ENCODE data around the gene SHISA5. TPM values are rescaled to one million over a fixed set of nuclear protein-coding genes. Genes with fewer than 3 reads are reported as not detected.

The SHISA5 gene
- polyA plus RNA-seq, 2 of the 4 experiments (the other 2 are of a cell fraction): 87.5 to 94.3 TPM

GRCh38 chr3:48435223-48435595 is 68.8 kb downstream of the SHISA5 start:
- H3K9me3 ChIP-seq: no peaks in the 10 kb centered on the region
- TF ChIP-seq, protein P1, sequence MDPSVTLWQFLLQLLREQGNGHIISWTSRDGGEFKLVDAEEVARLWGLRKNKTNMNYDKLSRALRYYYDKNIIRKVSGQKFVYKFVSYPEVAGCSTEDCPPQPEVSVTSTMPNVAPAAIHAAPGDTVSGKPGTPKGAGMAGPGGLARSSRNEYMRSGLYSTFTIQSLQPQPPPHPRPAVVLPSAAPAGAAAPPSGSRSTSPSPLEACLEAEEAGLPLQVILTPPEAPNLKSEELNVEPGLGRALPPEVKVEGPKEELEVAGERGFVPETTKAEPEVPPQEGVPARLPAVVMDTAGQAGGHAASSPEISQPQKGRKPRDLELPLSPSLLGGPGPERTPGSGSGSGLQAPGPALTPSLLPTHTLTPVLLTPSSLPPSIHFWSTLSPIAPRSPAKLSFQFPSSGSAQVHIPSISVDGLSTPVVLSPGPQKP (IDR thresholded peaks at IDR 0.05; ENCODE audit: low read depth, low read length): no peak
- TF ChIP-seq MAFK (IDR thresholded peaks at IDR 0.05; ENCODE audit: partially characterized antibody): no peak
- TF ChIP-seq FOXS1 (CRISPR knock-in tag; IDR thresholded peaks at IDR 0.05): no peak
- TF ChIP-seq FOSL2 (IDR thresholded peaks at IDR 0.05): no peak
- no peak for TF ChIP-seq FOSL2 (CRISPR knock-in tag; IDR thresholded peaks at IDR 0.05)
- TF ChIP-seq, protein P2, sequence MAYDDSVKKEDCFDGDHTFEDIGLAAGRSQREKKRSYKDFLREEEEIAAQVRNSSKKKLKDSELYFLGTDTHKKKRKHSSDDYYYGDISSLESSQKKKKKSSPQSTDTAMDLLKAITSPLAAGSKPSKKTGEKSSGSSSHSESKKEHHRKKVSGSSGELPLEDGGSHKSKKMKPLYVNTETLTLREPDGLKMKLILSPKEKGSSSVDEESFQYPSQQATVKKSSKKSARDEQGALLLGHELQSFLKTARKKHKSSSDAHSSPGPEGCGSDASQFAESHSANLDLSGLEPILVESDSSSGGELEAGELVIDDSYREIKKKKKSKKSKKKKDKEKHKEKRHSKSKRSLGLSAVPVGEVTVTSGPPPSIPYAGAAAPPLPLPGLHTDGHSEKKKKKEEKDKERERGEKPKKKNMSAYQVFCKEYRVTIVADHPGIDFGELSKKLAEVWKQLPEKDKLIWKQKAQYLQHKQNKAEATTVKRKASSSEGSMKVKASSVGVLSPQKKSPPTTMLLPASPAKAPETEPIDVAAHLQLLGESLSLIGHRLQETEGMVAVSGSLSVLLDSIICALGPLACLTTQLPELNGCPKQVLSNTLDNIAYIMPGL (CRISPR knock-in tag; IDR thresholded peaks at IDR 0.05; ENCODE audit: borderline replicate concordance): no peak
- TF ChIP-seq HOXB5 (CRISPR knock-in tag; IDR thresholded peaks at IDR 0.05): no peak
- no peak for TF ChIP-seq ZSCAN20 (CRISPR knock-in tag; IDR thresholded peaks at IDR 0.05)
- TF ChIP-seq RFX5 (IDR thresholded peaks at IDR 0.05): no peak
- no peak for TF ChIP-seq REST (IDR thresholded peaks at IDR 0.05)
- TF ChIP-seq POLR2AphosphoS2 (conservative IDR thresholded peaks at IDR 0.05; ENCODE audit: low read length): no peak
- TF ChIP-seq ESRRA (IDR thresholded peaks at IDR 0.05; ENCODE audit: borderline replicate concordance, low read length): no peak
- no peak overlapping the region for H3K27ac ChIP-seq
- WGBS (ENCODE audit: missing lambda C conversion rate): 79% methylated on average over 4 of the region's 4 CpGs
- H3K4me3 ChIP-seq: no peak overlapping the region
- H3K4me2 ChIP-seq: no peak overlapping the region
- H3K4me1 ChIP-seq: peaks cover 45% of the 10 kb centered on the region
- ATAC-seq: no peak
- CTCF ChIA-PET: interaction anchor here (0.7 to 13.6 kb wide), 39 partner anchors 10 to 445 kb away, joined by 3 to 488 read pairs (median 7); partner anchors contain the start of genes ATRIP and ZNF589
- DNase-seq (ENCODE audit: low read depth in 1 of 2, low spot score in 1 of 2): no peak
- FAIRE-seq: no peak
- POLR2A ChIA-PET: interaction anchor here (1.5 to 2.1 kb wide), 2 partner anchors 11 to 161 kb away, joined by 4 to 8 read pairs; partner anchors contain the start of gene ATRIP

- Histone ChIP-seq H3K4me2 (no peak overlapping the region), H3K27ac (no peak overlapping the region), H3K9me3 (no peaks in the 10 kb centered on the region), H3K4me3 (no peak overlapping the region), H3K4me1 (peaks cover 49% of the 10 kb centered on the region)
- POLR2A ChIA-PET: no interaction called here
- 77% methylated on average over 10 of the region's 15 CpGs for WGBS (ENCODE audit: missing lambda C conversion rate)
- FAIRE-seq (no peak), ATAC-seq (no peak), DNase-seq (ENCODE audit: low read depth in 1 of 2, low spot score in 1 of 2) (no peak)
- CTCF ChIA-PET: interaction anchor here (1.2 to 13.6 kb wide), 10 partner anchors 11 to 202 kb away, joined by 3 to 488 read pairs (median 9); partner anchors contain the start of genes ATRIP and ZNF589
- no peak for TF ChIP-seq E2F6 (IDR thresholded peaks at IDR 0.05; ENCODE audit: borderline replicate concordance, low read depth)
- peak; percentile 46; the same call in 1 of the 2 replicates for TF ChIP-seq USF2 (IDR thresholded peaks at IDR 0.05)
These were observed 69.3 kb downstream of the SHISA5 start for GRCh38 chr3:48434591-48435222.

All from A549 (cell line).